K562 (cell line): ENCODE measurements around the gene RFPL1. TPM values are rescaled to one million over a fixed set of nuclear protein-coding genes. Genes with fewer than 3 reads are reported as not detected.

Experiments used
- CREB1 ChIP-seq, 2 experiments: sonication (generic) in 1 of 2; formaldehyde crosslinking in 1 of 2; IDR thresholded peaks; 2 replicates each; pipeline versions ENCODE4 v1.6.1 to v1.8.0; 2012 to 2022; ENCODE audit warnings: inconsistent platforms in 1 of 2, mild to moderate bottlenecking in 1 of 2, missing genetic modification reagents in 1 of 2, moderate library complexity in 1 of 2
- CTBP1 ChIP-seq: fragments of 450-650 bp; IDR thresholded peaks from 2 replicates; pipeline ENCODE4 v1.6.1; 2016; ENCODE audit warnings: borderline replicate concordance
- DEAF1 ChIP-seq: fragments of 450-650 bp; formaldehyde crosslinking; IDR thresholded peaks from 2 replicates; pipeline ENCODE4 v1.4.0; 2020; ENCODE audit warnings: mild to moderate bottlenecking, moderate library complexity
- FOXM1 ChIP-seq, 2 experiments: fragments of 450-650 bp in 1 of 2; sonication (generic) in 1 of 2; formaldehyde crosslinking in 1 of 2; IDR thresholded peaks; 2 replicates each; pipeline versions ENCODE4 v1.6.1 to v1.9.0; 2017 to 2022; ENCODE audit warnings: low read depth in 2 of 2, mild to moderate bottlenecking in 2 of 2, missing genetic modification reagents in 1 of 2, moderate library complexity in 1 of 2
- IRF2 ChIP-seq: sonication (generic); formaldehyde crosslinking; IDR thresholded peaks from 2 replicates; pipeline ENCODE4 v1.8.1; 2022; ENCODE audit warnings: mild to moderate bottlenecking, missing genetic modification reagents
- MNT ChIP-seq, 2 experiments: fragments of 450-650 bp; conservative IDR thresholded peaks; 2 replicates each; pipeline ENCODE4 v1.6.1; 2017; ENCODE audit warnings: mild to moderate bottlenecking in 2 of 2, moderate library complexity in 2 of 2
- PHF20 ChIP-seq: fragments of 450-650 bp; IDR thresholded peaks from 2 replicates; pipeline ENCODE4 v1.6.1; 2018; ENCODE audit not compliant: partially characterized antibody
- RAD21 ChIP-seq, 2 experiments: fragments of 250-450 bp in 1 of 2; fragments of 450-650 bp in 1 of 2; sonication (Bioruptor Pico) in 1 of 2; formaldehyde crosslinking in 1 of 2; IDR thresholded peaks in 1 of 2; conservative IDR thresholded peaks in 1 of 2; 2 replicates each; pipeline versions ENCODE4 v1.4.0 to v1.8.0; 2020 to 2022; ENCODE audit warnings: mild to moderate bottlenecking in 2 of 2, moderate library complexity in 1 of 2
- RBBP5 ChIP-seq: fragments of 200-600 bp; sonication (generic); IDR thresholded peaks from 2 replicates; pipeline ENCODE4 v1.6.1; 2012; ENCODE audit warnings: borderline replicate concordance, mild to moderate bottlenecking, low read length, control low read depth, inconsistent platforms; ENCODE audit not compliant: insufficient read depth, poor library complexity, severe bottlenecking
- RERE ChIP-seq: sonication (generic); formaldehyde crosslinking; IDR thresholded peaks from 2 replicates; pipeline ENCODE4 v1.8.0; 2023; ENCODE audit warnings: missing genetic modification reagents, mild to moderate bottlenecking, borderline replicate concordance
- SIN3A ChIP-seq, 2 experiments: fragments of 150-350 bp in 1 of 2; IDR thresholded peaks; 2 replicates each; pipeline ENCODE4 v1.6.1; 2011 to 2016; ENCODE audit warnings: borderline replicate concordance in 2 of 2, low read depth in 2 of 2, low read length in 2 of 2, mild to moderate bottlenecking in 2 of 2, moderate library complexity in 2 of 2; ENCODE audit not compliant: control insufficient read depth in 1 of 2
- TBP ChIP-seq: optimal IDR thresholded peaks from 2 replicates; pipeline ENCODE3; 2011; ENCODE audit warnings: low read depth, low read length, improper control_type of control experiment
- TEAD4 ChIP-seq, 2 experiments: sonication (generic) in 1 of 2; formaldehyde crosslinking in 1 of 2; IDR thresholded peaks; 2 replicates each; pipeline versions ENCODE4 v1.6.1 to v1.8.0; 2012 to 2022; ENCODE audit warnings: borderline replicate concordance in 1 of 2, inconsistent platforms in 1 of 2, low read length in 1 of 2, mild to moderate bottlenecking in 1 of 2, missing genetic modification reagents in 1 of 2
- ZNF224 ChIP-seq: sonication (generic); formaldehyde crosslinking; IDR thresholded peaks from 2 replicates; pipeline ENCODE4 v1.8.0; 2022; ENCODE audit warnings: mild to moderate bottlenecking, missing genetic modification reagents
- ZNF431 ChIP-seq: sonication (generic); formaldehyde crosslinking; IDR thresholded peaks from 2 replicates; pipeline ENCODE4 v1.8.0; 2022; ENCODE audit warnings: mild to moderate bottlenecking, missing genetic modification reagents
- ZNF668 ChIP-seq: fragments of 250-450 bp; sonication (Bioruptor Pico); IDR thresholded peaks from 2 replicates; pipeline ENCODE4 v1.8.0; 2022; ENCODE audit warnings: mild to moderate bottlenecking, inconsistent platforms
- polyA plus RNA-seq, 8 experiments: library from polyadenylated mRNA; depleted of rRNA in 4 of 8; stranded (reverse) in 5 of 8; unstranded in 3 of 8; fragments of >200 nt; fragmentation: Nextera tagmentation in 2 of 8; fragmentation: Illumina TruSeq in 1 of 8; extraction: Ambion mirVana in 2 of 8; extraction: Trizol in 1 of 8; gene quantifications; 2 replicates each; pipeline versions ENCODE4 v1.2.1 to v1.2.3, GENCODE V29; 2011 to 2014; ENCODE audit warnings: inconsistent platforms in 1 of 8, missing spikeins in 1 of 8
- total RNA-seq, 7 experiments: library from RNA; depleted of rRNA in 6 of 7; stranded (reverse); fragments of >200 nt in 6 of 7; fragmentation: Illumina TruSeq in 2 of 7; extraction: Trizol in 2 of 7; gene quantifications; 2 replicates each; pipeline versions ENCODE4 v1.2.1 to v1.2.3, GENCODE V29; 2011 to 2021; ENCODE audit warnings: low replicate concordance in 1 of 7

Gene RFPL1
- total and polyA plus RNA-seq, 9 of the 15 experiments (the other 6 are each of a cell fraction or from before 2014, with no cell fraction given) = not detected

- TF ChIP-seq FOXM1 (IDR thresholded peaks at IDR 0.05; ENCODE audit: low read depth) = no peak
- TF ChIP-seq FOXM1 (CRISPR knock-in tag; IDR thresholded peaks at IDR 0.05; ENCODE audit: low read depth) = peak; percentile 82; the same call in 1 of the 2 replicates
- peak; percentile 91 to 94 for TF ChIP-seq MNT (conservative IDR thresholded peaks at IDR 0.05)
- TF ChIP-seq RBBP5 = peak; percentile 2
- 0 out of 2 replicates have a peak, but pooled peaks have one; percentile 42 for TF ChIP-seq IRF2 (CRISPR knock-in tag)
- TF ChIP-seq DEAF1 (CRISPR knock-in tag) = no peak
- peak; percentile 23; the same call in 1 of the 2 replicates for TF ChIP-seq ZNF224 (CRISPR knock-in tag)
- TF ChIP-seq CTBP1 = peak; percentile 81
- peak; percentile 27 to 72; a peak in 3 of 4 replicates for TF ChIP-seq RAD21 (CRISPR knock-in tag; conservative IDR thresholded peaks at IDR 0.05 in 1 of 2, IDR thresholded peaks at IDR 0.05 in 1 of 2)
- TF ChIP-seq PHF20 = no peak
- no peak for TF ChIP-seq TEAD4 (IDR thresholded peaks at IDR 0.05; ENCODE audit: low read length)
- TF ChIP-seq TEAD4 (CRISPR knock-in tag; IDR thresholded peaks at IDR 0.05; ENCODE audit: borderline replicate concordance) = peak; percentile 44; the same call in 1 of the 2 replicates
- TF ChIP-seq ZNF431 (CRISPR knock-in tag) = peak; percentile 76; the same call in 1 of the 2 replicates
- TF ChIP-seq TBP = peak; percentile 12
- peak; percentile 96 for TF ChIP-seq CREB1 (IDR thresholded peaks at IDR 0.05)
- peak; percentile 95 for TF ChIP-seq CREB1 (CRISPR knock-in tag; IDR thresholded peaks at IDR 0.05)
- TF ChIP-seq RERE = peak; percentile 84; the same call in 1 of the 2 replicates
- peak; percentile 76 to 83; a peak in 2 of 4 replicates for TF ChIP-seq SIN3A (IDR thresholded peaks at IDR 0.05; ENCODE audit: borderline replicate concordance in 2 of 2, control insufficient read depth in 1 of 2, low read depth in 2 of 2, low read length in 2 of 2)
- no peak for TF ChIP-seq ZNF668 (CRISPR knock-in tag)
These were observed 42.3 kb downstream of the RFPL1 start (continued) for GRCh38 chr22:29480512-29481264.
